Measurements from ENCODE around the gene ZNF496. TPM values are rescaled to one million over a fixed set of nuclear protein-coding genes. Genes with fewer than 3 reads are reported as not detected.

ZNF496 gene
- total and polyA plus RNA-seq, 2 of the 13 experiments (the other 11 are each of a cell fraction or from before 2014, with no cell fraction given), result 14.8 to 18.6 TPM

GRCh38 chr1:247352175-247352574, 20.5 kb upstream of the ZNF496 start:
- H3K27me3 ChIP-seq (ENCODE audit: control insufficient read depth in 1 of 2, insufficient read depth in 2 of 2, low read length in 2 of 2), result peaks cover 0 to 10% of the 10 kb centered on the region in 2 experiments; a peak in 1 of 5 replicates
- H3K9me3 ChIP-seq (ENCODE audit: low read length), result no peaks in the 10 kb centered on the region
- no TSS peak for BruUV-seq (replicated peaks)
- TF ChIP-seq ZFP62 (CRISPR knock-in tag; IDR thresholded peaks at IDR 0.05) (no peak), SETDB1 (CRISPR knock-in tag; IDR thresholded peaks at IDR 0.05; ENCODE audit: borderline replicate concordance) (no peak), POGZ (CRISPR knock-in tag; IDR thresholded peaks at IDR 0.05) (no peak), ZFYVE20 (CRISPR knock-in tag; IDR thresholded peaks at IDR 0.05; ENCODE audit: borderline replicate concordance, low read depth) (no peak), PHF20 (CRISPR knock-in tag; IDR thresholded peaks at IDR 0.05) (no peak), TEAD2 (CRISPR knock-in tag; IDR thresholded peaks at IDR 0.05) (no peak), ZSCAN22 (CRISPR knock-in tag; IDR thresholded peaks at IDR 0.05) (no peak), ELK4 (CRISPR knock-in tag; IDR thresholded peaks at IDR 0.05; ENCODE audit: borderline replicate concordance) (no peak), DNMT1 (CRISPR knock-in tag; IDR thresholded peaks at IDR 0.05) (no peak), RCOR2 (CRISPR knock-in tag; IDR thresholded peaks at IDR 0.05) (no peak), ATF4 (CRISPR knock-in tag; IDR thresholded peaks at IDR 0.05) (no peak), ZBTB7B (CRISPR knock-in tag; IDR thresholded peaks at IDR 0.05) (no peak), REL (CRISPR knock-in tag; conservative IDR thresholded peaks at IDR 0.05) (no peak), ATRX (CRISPR knock-in tag; IDR thresholded peaks at IDR 0.05; ENCODE audit: borderline replicate concordance) (no peak), ZNF205 (CRISPR knock-in tag; IDR thresholded peaks at IDR 0.05) (no peak), HIVEP1 (CRISPR knock-in tag; IDR thresholded peaks at IDR 0.05) (no peak), SMAD9 (CRISPR knock-in tag; IDR thresholded peaks at IDR 0.05) (no peak), DMAP1 (CRISPR knock-in tag; IDR thresholded peaks at IDR 0.05) (no peak), HOXA3 (CRISPR knock-in tag; IDR thresholded peaks at IDR 0.05) (no peak)
- TF ChIP-seq, protein P1, sequence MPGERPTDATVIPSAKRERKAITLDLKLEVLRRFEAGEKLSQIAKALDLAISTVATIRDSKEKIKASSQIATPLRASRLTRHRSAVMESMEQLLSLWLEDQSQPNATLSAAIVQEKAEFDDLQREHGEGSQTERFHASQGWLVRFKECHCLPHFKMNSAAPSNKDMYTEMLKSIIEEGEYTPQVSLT (CRISPR knock-in tag; IDR thresholded peaks at IDR 0.05; ENCODE audit: borderline replicate concordance, low read depth), result no peak
- ATAC-seq (no peak), FAIRE-seq (no peak), DNase-seq (ENCODE audit: low spot score) (no peak)
- WGBS (ENCODE audit: low lambda C conversion rate), result 16% methylated on average over 3 of the region's 3 CpGs
- H4K20me1 ChIP-seq (ENCODE audit: insufficient read depth, low read length), result no peaks in the 10 kb centered on the region
- no peaks in the 10 kb centered on the region for H3K36me3 ChIP-seq (replicated peaks in 1 of 2; ENCODE audit: control insufficient read depth in 1 of 2, insufficient read depth in 2 of 2, low read length in 2 of 2)
- intact Hi-C loops (cut with micrococcal nuclease; ENCODE audit: unreplicated experiment) (no loop called here), in situ Hi-C loops (cut with HindIII; ENCODE audit: extremely low pct_ligation_motif_present, low pct_unique_long_range_greater_than_20kb) (no loop called here)
- no peaks in the 10 kb centered on the region; the same call in 1 of the 2 replicates for H3K4me1 ChIP-seq (ENCODE audit: insufficient read depth, low read length)
- H2AFZ ChIP-seq (ENCODE audit: low read length), result no peak overlapping the region
- H3K4me2 ChIP-seq (ENCODE audit: low read depth, low read length), result no peak overlapping the region
- ChIA-PET POLR2A (no interaction called here), CTCF (ENCODE audit: low intra/inter-chr PET ratio, low total read pairs) (no interaction called here)
- H3K4me3 ChIP-seq (replicated peaks in 1 of 3; ENCODE audit: insufficient read depth in 1 of 3, low read depth in 2 of 3, low read length in 3 of 3), result no peak overlapping the region
- H3K79me2 ChIP-seq (ENCODE audit: insufficient read depth, low read length), result no peaks in the 10 kb centered on the region
- no peak overlapping the region for H3K9ac ChIP-seq (ENCODE audit: insufficient read depth, low read depth, low read length)
- no peak overlapping the region for H3K27ac ChIP-seq (ENCODE audit: extremely low read length, insufficient read depth, low read length)
